Measurements from ENCODE around the gene SUDS3.

- no peak for TF ChIP-seq CTCF (IDR thresholded peaks at IDR 0.05)
- no peak for TF ChIP-seq POLR2A (IDR thresholded peaks at IDR 0.05)
Measured at GRCh38 chr12:118359541-118359915, 16.8 kb upstream of the SUDS3 start.

Data from right lobe of liver (tissue), 4 donors.